Adrenal gland (tissue), 12 donors: Measurements from ENCODE around the gene RNF181. TPM values are rescaled to one million over a fixed set of nuclear protein-coding genes. Genes with fewer than 3 reads are reported as not detected.
A peak's percentile ranks its signal among the peaks of the same experiment; 100 is the strongest.

Source experiments
- DNase-seq, 7 donors: peaks; one replicate each; pipeline ENCODE4 v3.0.0-alpha.2; 2019 to 2020
- H3K27ac ChIP-seq, 5 donors: fragments of 200-600 bp; sonication (generic) in 4 of 5; 1 replicate in 3 of 5; 2 replicates in 2 of 5; pipeline versions ENCODE4 v1.5.1 to v1.8.0; 2016 to 2020; ENCODE audit warnings: mild to moderate bottlenecking in 1 of 5
- H3K27me3 ChIP-seq: fragments of 200-600 bp; 2 replicates; pipeline ENCODE4 v1.8.0; 2021
- H3K36me3 ChIP-seq, 2 donors: fragments of 200-600 bp; replicated peaks in 1 of 2; 1 replicate in 1 of 2; 2 replicates in 1 of 2; pipeline versions ENCODE4 v1.5.1 to v1.8.0; 2018 to 2022
- H3K4me1 ChIP-seq, 2 donors: fragments of 200-600 bp; replicated peaks in 1 of 2; 1 replicate in 1 of 2; 2 replicates in 1 of 2; pipeline versions ENCODE4 v1.5.1 to v1.8.0; 2018 to 2021
- H3K4me3 ChIP-seq, 4 donors: fragments of 200-600 bp; sonication (generic) in 3 of 4; one replicate each; pipeline ENCODE4 v1.5.1; 2016 to 2018
- H3K9me3 ChIP-seq, 3 donors: fragments of 200-600 bp; sonication (generic) in 1 of 3; replicated peaks in 1 of 3; 1 replicate in 2 of 3; 2 replicates in 1 of 3; pipeline versions ENCODE4 v1.5.1 to v1.8.0; 2016 to 2021
- POLR2A ChIP-seq, 2 donors: fragments of 450-650 bp; IDR thresholded peaks; one replicate each; pipeline ENCODE4 v1.6.1; 2017; ENCODE audit warnings: antibody characterized with exemption in 2 of 2, mild to moderate bottlenecking in 2 of 2, moderate library complexity in 1 of 2
- WGBS, 4 donors: extraction: QIAGEN DNeasy Blood & Tissue Kit in 2 of 4; methylation state at CpG; one replicate each; pipeline versions ENCODE4 v1.1.5 to v1.1.7; 2013 to 2017; 5-methylcytosine and 5-hydroxymethylcytosine counted together
- intact Hi-C, 2 donors: fragments of 100-400 bp; cut with DNase I; formaldehyde crosslinking; loops; one replicate each; pipeline versions ENCODE4 v1.14.1 to v1.15.0; 2022 to 2023
- polyA plus RNA-seq, 3 donors: library from polyadenylated mRNA; stranded (reverse); fragments of 200-250 nt in 2 of 3; fragments of 350-450 nt in 1 of 3; fragmentation: Illumina TruSeq in 1 of 3; extraction: RNeasy Lipid Tissue Mini Kit (QIAGEN cat#74804) in 1 of 3; gene quantifications; one replicate each; pipeline ENCODE4 v1.2.3, GENCODE V29; 2013 to 2014
- total RNA-seq, 9 donors: library from RNA; depleted of rRNA in 4 of 9; stranded (reverse); fragments of >200 nt in 4 of 9; fragments of 120-200 nt in 1 of 9; fragmentation: NEBNext Ultra II Directional in 1 of 9; extraction: Animal tissue kit (Norgen Biotek cat#: 25700) in 1 of 9; gene quantifications; one replicate each; pipeline versions ENCODE4 v1.1.0 to v1.2.4, GENCODE V29; 2013 to 2023
- TF ChIP-seq, protein P1 (sequence below), 6 experiments: fragments of 450-650 bp in 4 of 6; fragments of 200-600 bp in 2 of 6; sonication (generic) in 1 of 6; IDR thresholded peaks; 1 replicate in 5 of 6; 2 replicates in 1 of 6; pipeline versions ENCODE4 v1.5.1 to v1.8.0; 2016 to 2021; ENCODE audit warnings: antibody characterized with exemption in 6 of 6, mild to moderate bottlenecking in 2 of 6, moderate library complexity in 1 of 6
- donor health status: healthy with polysubstance abuse.
- donor health status: Bipolar disorder and iron deficiency.
- donor health status: DM: yes; HTN: yes; CAD: no.
- donor health status: DM: no; HTN: no; CAD: no.
- donor health status: DM: no; HTN: no; CAD: no.
- donor health status: DM: yes; HTN: yes; CAD: no.

The RNF181 gene
- total and polyA plus RNA-seq, 12 donors = 93.8 to 295 (median 180) TPM

DNA sequence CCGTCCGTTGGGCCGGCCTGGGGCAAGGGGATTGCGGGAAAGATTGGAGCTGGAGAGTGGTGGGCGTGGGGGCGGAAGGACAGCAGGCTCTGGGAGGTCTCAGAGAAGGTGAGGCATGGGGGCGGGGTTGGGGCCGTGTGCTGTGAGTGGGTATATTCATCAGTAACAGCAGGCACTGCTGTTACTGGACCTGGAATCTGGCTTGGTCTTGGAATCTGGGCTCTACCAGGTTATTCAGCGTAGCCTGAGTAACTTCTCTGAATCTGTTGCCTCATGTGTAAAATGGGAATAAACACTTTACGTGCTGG is 435 bp downstream of the RNF181 start:
- DNase-seq = no peak
- peaks cover 15 to 32% of the 10 kb centered on the region in 2 donors for H3K4me1 ChIP-seq
- WGBS, 4 donors = 0 to 2% (median 1%) methylated on average over 6 to 10 of the region's 10 CpGs
- H3K9me3 ChIP-seq = no peaks in the 10 kb centered on the region
- TF ChIP-seq POLR2A (IDR thresholded peaks at IDR 0.05) = no peak
- TF ChIP-seq, protein P1, sequence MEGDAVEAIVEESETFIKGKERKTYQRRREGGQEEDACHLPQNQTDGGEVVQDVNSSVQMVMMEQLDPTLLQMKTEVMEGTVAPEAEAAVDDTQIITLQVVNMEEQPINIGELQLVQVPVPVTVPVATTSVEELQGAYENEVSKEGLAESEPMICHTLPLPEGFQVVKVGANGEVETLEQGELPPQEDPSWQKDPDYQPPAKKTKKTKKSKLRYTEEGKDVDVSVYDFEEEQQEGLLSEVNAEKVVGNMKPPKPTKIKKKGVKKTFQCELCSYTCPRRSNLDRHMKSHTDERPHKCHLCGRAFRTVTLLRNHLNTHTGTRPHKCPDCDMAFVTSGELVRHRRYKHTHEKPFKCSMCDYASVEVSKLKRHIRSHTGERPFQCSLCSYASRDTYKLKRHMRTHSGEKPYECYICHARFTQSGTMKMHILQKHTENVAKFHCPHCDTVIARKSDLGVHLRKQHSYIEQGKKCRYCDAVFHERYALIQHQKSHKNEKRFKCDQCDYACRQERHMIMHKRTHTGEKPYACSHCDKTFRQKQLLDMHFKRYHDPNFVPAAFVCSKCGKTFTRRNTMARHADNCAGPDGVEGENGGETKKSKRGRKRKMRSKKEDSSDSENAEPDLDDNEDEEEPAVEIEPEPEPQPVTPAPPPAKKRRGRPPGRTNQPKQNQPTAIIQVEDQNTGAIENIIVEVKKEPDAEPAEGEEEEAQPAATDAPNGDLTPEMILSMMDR (IDR thresholded peaks at IDR 0.05) = no peak
- intact Hi-C loops = no loop called here
- peaks cover 0 to 40% of the 10 kb centered on the region in 2 donors for H3K36me3 ChIP-seq
- H3K27me3 ChIP-seq = no peaks in the 10 kb centered on the region
- H3K4me3 ChIP-seq = peak overlapping the region in 3 of 4 donors; percentile 71 to 83 (median 82)
- H3K27ac ChIP-seq = peak overlapping the region; percentile 75 to 94 (median 89)

DNA sequence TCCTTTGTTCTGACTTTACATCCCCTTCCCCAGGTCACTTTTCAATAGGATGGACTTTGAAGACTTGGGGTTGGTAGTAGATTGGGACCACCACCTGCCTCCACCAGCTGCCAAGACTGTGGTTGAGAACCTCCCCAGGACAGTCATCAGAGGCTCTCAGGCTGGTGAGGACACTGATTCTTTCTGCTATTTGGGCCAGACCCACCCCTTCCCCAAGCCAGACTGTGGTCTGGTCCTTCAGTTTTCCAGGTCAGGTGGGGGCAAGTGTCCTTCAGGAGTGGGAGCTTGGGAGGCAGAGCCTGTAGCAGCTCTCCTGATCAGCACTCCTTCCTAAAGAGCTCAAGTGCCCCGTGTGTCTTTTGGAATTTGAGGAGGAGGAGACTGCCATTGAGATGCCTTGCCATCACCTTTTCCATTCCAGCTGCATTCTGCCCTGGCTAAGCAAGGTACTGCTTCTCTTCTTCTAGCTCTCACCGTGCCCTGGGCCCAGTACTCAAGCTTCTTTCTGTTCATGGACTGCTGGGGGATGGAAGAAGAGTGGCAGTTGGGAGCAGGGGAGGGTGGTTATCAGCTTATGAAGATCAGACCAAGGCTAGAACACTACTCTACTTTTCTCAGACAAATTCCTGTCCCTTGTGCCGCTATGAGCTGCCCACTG is 1.1 kb downstream of the RNF181 start:
- peak overlapping the region in 2 of 5 donors; percentile 89 to 94 for H3K27ac ChIP-seq
- no peaks in the 10 kb centered on the region for H3K27me3 ChIP-seq
- peaks cover 19 to 32% of the 10 kb centered on the region in 2 donors for H3K4me1 ChIP-seq
- no peak for DNase-seq
- peak overlapping the region in 2 of 4 donors; percentile 71 to 82 for H3K4me3 ChIP-seq
- TF ChIP-seq, protein P1 (IDR thresholded peaks at IDR 0.05) = no peak
- no peak for TF ChIP-seq POLR2A (IDR thresholded peaks at IDR 0.05)
- 60 to 74% (median 65%) methylated on average over 2 to 3 of the region's 3 CpGs for WGBS, 4 donors
- peaks cover 0 to 40% of the 10 kb centered on the region in 2 donors for H3K36me3 ChIP-seq
- H3K9me3 ChIP-seq = no peaks in the 10 kb centered on the region
- intact Hi-C loops = no loop called here

DNA sequence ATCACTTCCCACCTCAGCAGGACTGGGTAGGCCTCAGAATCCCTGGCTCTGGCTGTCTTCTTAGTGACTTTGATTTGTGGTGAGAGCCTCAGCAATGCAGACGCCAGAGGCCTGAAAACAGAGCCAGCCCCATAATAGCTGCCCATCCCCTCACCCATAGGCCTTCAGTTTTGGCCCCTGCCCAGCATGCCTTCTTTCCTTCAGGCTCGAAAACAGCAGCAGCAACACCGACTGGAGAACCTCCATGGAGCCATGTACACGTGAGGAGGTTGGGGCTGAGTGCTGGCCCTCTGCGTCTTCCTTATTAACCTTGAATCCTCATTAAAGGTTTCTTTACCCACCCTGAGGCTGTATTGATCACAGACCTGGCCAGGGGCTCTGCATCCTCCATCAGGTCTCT is 1.7 kb downstream of the RNF181 start:
- H3K4me3 ChIP-seq = no peak overlapping the region
- 70 to 97% (median 82%) methylated on average over 4 to 5 of the region's 5 CpGs for WGBS, 4 donors
- H3K27ac ChIP-seq = no peak overlapping the region
- DNase-seq = no peak
- peaks cover 0 to 40% of the 10 kb centered on the region in 2 donors for H3K36me3 ChIP-seq
- no peaks in the 10 kb centered on the region for H3K27me3 ChIP-seq
- intact Hi-C loops = no loop called here
- peaks cover 22 to 29% of the 10 kb centered on the region in 2 donors for H3K4me1 ChIP-seq
- H3K9me3 ChIP-seq = no peaks in the 10 kb centered on the region
- TF ChIP-seq POLR2A (IDR thresholded peaks at IDR 0.05) = no peak
- TF ChIP-seq, protein P1 (IDR thresholded peaks at IDR 0.05) = no peak

DNA sequence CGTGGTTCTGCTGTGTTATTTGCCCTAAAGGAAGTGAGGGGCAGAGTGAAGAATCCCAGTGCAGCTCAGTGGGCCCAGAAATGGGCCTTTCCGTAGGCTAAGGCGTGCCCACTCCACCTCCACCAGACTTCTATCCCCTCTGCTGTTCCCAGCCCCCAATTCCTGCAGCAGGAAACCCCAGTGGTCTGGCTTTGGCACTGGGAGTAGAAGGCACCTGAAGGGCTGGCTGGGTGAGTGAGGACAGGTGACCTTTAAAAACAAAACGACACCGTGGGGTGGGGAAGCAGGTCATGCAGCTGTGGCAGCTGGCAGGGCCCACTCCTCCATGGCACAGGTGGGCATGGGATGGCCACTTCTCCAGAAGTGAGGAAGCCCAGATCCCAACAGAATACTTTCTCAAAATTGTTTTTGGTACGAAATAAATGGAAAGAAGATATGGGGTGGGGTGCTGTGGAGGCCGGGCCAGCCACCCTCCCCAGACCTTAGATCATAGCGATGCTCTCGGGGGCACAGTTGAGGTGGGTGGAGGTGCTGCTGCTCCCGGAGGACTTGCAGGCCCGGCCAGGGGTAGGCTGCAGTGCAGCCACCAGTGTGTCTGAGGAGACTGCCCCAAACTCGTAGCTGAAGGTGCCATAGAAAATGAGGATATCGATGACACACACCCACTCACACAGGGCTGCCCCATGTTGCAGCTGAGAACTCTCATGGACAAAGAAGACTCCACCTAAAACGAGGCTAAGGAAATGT is 3.2 kb downstream of the RNF181 start:
- Histone ChIP-seq H3K36me3 (peaks cover 0 to 40% of the 10 kb centered on the region in 2 donors), H3K9me3 (no peaks in the 10 kb centered on the region), H3K4me1 (peaks cover 23 to 33% of the 10 kb centered on the region in 2 donors), H3K4me3 (no peak overlapping the region), H3K27ac (no peak overlapping the region), H3K27me3 (no peaks in the 10 kb centered on the region)
- 66 to 83% (median 73%) methylated on average over 11 to 14 of the region's 14 CpGs for WGBS, 4 donors
- no peak for DNase-seq
- TF ChIP-seq, protein P1 (IDR thresholded peaks at IDR 0.05) = no peak
- TF ChIP-seq POLR2A (IDR thresholded peaks at IDR 0.05) = no peak
- intact Hi-C loops = no loop called here
